GM18526 (cell line): ENCODE results near the gene ZBTB20.

Experiments
- POLR2A ChIP-seq: IDR thresholded peaks from 3 replicates; pipeline ENCODE4 v1.6.1; 2011; ENCODE audit not compliant: insufficient read length; ENCODE audit errors: extremely low read depth

ZBTB20 gene

GRCh38 chr3:115100806-115101205 is 46.3 kb downstream of the ZBTB20 start:
- TF ChIP-seq POLR2A = no peak

DNA sequence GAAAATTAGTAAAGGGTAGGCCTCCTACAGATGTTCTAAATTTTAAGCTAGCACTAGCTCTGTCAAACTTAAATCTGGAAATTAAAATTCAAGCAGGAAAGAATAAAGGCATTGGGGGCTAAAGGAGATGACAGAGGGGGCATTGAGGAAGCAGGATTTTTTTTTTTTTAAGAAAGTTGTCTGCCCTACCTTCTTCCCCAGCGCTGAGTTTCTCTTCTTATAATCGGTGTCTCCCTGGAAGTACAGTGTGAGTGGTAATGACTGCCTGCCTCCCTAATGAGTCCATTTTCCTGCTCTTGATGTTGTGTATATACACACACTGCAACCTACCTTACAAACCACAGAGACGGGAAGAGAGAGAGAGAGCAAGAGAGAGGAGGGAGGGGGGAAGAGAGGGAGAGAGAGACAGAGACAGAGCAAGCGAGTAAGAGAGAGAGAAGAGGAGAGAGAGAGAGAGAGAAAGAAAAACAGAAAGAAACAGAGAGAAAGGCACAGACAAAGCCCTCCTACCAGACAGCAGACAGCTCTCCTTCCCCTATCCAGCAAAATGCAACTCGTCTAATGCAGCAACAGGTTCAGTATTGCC is 47.0 kb downstream of the ZBTB20 start:
- no peak for TF ChIP-seq POLR2A

DNA sequence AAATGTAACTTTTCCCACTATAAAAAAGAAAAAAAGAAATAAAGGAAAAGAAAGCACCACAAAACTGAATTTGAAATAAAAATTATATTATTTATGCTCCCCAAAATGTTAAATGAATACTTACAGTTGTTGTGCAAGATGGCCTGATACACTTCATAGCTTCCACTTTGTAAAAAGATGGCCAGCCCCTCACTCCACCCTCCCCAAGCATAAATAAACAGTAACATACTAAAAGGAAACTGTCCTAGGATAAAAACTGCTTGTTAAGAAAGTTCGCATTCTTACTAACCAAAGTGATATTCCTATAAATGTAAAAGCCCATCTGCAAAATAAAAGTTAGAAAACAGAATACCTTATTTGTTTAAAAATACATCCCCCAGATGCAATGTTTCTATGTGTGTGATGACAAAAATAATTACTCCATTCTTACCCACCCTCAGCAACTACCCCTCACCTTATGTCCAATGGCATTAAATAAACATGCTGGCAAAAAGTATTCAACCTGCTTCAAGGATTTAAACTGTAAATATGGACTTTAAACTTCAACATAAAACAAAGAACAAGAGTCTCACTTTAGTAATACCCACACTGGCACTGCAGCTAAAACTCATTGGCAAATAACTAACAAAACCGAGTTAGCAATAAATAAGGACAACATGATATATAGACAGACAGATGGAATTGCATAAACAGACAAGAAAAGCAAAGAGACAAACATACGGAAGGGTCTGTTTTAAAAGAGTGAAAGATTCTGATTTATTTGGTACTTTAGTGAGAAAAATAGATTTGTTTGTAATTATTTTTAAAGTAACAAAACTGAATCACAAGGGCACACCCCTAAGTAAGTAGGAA is 47.7 kb downstream of the ZBTB20 start:
- TF ChIP-seq POLR2A = no peak

GRCh38 chr3:115098354-115099073 is 48.6 kb downstream of the ZBTB20 start:
- no peak for TF ChIP-seq POLR2A

GRCh38 chr3:115095236-115095635 is 51.9 kb downstream of the ZBTB20 start:
- no peak for TF ChIP-seq POLR2A

DNA sequence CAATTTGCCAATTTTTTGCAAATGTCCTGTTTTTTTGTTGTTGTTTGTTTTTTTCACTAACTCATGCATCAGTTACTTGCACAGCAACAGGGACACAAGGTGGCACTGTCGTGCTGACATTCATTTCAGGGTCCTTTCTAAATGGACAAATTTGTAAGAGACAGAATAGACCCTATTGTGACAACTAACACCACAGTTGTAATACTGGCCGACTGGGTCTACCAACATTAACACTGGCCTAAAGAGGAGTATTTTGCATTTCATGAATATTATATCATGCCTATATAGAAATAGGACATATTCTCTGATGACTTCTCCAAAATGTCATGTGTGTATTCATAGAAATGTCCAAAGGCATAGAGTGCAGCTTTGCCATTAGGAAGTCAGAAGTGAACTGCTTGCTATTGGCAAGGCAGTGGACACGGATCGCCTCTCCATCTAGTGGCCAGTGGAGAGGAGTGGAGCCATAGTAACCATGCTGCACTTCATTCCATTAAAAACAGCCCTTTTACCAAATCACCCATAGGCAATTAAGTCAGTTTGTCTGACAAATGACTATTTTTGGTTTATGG is 54.8 kb downstream of the ZBTB20 start:
- no peak for TF ChIP-seq POLR2A

GRCh38 chr3:115090712-115091111 is 56.4 kb downstream of the ZBTB20 start:
- no peak for TF ChIP-seq POLR2A

DNA sequence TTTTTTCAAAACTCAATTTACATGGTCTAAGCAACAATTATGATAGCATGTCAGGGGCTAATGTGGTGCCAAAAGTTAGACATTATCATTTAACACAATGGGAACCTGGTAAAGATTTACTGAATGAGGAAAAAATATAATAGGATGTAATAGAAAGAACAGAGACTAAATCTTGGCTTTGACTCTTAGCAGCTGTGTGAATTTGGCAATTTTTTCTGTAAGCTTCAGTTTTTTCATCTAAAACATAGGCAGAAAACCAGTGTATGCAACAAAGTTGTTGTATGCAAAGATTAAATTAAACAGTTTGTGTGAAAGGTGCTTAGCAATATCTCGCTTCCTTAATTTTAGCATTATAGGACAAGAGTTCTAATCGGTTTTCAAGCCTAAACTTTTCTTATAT is 57.6 kb downstream of the ZBTB20 start:
- TF ChIP-seq POLR2A = no peak

DNA sequence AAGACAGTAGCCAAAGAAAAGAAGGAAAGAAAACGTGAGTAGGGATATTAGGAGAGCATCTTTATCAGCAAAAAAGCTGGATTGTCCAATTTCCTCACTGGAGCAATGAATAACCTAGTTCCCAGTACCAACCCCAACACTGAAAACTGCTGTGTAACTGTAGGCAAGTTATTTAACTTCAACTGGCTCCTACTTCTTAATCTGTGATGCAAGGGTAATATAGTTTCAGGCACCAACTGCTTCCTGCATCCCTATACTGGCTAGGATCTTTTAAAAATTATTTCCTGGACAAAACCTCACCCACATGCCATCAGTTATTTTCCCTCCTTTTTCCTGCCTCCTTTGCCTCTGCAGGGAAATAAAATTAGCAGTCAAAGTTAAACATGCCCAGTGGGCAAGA is 59.6 kb downstream of the ZBTB20 start:
- TF ChIP-seq POLR2A = no peak

DNA sequence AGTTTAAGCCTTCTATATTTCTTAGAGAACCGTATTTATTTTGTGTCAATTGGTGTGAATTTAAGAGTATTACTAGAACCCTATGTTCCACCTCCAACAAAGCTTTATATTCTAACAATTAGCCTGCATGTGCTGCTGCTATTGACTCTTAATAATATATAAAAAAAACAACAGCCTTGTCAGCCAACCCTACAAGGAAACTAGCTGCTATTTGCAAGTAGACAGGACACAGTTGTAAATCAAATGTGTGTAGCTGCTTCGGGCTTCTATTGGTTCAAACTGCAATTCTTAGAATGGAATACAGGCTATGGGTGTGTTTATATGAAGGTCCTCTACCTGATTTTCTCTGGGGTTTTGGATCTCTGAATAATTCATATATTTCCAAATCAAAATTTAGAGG is 60.7 kb downstream of the ZBTB20 start:
- TF ChIP-seq POLR2A = no peak

DNA sequence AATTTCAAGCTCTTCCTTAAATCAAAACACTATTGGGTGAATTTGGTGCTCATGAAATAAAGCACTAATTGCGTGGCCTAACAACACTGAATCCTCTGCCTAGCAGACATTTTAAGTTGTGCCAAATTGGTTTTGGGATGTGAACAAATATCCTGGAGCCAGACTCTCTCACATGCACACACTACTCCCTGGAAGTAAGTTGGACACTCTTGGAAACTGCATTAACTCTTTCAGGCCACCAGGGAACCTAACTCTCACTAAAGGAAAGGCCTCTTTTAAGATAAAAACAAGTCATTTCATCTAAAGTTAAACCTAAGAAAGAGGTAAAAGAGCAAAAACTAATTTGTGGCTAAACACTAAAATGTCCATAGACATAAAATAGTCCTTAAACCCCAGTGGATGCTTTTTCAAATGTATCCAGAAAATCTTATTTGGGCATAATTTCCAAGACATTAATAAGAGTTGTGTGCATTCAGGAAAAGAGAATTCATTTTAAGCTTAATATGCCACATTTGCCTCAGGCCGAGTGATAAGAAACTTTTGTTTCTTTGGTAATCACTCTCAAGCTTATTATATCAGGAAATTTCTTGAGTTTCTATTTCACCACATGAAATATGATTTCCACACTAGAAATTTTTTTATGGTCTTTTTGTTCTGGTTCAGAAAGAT is 61.8 kb downstream of the ZBTB20 start:
- TF ChIP-seq POLR2A = no peak

GRCh38 chr3:115084686-115085085 is 62.4 kb downstream of the ZBTB20 start:
- no peak for TF ChIP-seq POLR2A

- TF ChIP-seq POLR2A = no peak
Measured at GRCh38 chr3:115082260-115082659, 64.8 kb downstream of the ZBTB20 start.

DNA sequence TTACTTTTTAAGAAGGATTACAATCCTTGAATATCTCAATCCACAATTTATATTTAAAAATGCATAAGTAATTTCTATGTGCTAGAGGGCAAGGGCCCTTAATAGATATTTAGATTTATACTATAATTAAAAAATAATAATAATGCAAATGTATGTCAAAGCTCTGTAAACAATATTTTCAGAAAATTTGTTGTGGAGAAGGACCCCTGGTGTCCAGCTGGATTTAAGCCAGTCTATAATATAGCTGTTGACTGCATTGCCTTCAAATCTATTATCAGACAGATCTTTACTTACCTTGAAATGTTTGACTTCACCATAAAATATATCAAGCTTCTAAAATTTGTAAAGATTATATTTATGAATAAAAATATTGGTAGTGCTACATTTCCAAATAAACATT is 65.6 kb downstream of the ZBTB20 start:
- no peak for TF ChIP-seq POLR2A
